Fibroblast of lung (primary cell): ENCODE measurements around the gene ZSCAN25.

ENCODE experiments used
- EZH2 ChIP-seq: IDR thresholded peaks from 2 replicates; pipeline ENCODE4 v1.5.1; 2012; ENCODE audit warnings: low read length, control low read depth, mild to moderate bottlenecking; ENCODE audit errors: missing control alignments
- TF ChIP-seq, protein P1 (sequence below), 2 donors: IDR thresholded peaks in 1 of 2; conservative IDR thresholded peaks in 1 of 2; 1 replicate in 1 of 2; 2 replicates in 1 of 2; pipeline ENCODE4 v1.5.1; 2011 to 2012; ENCODE audit warnings: low read length in 2 of 2, control low read depth in 1 of 2, inconsistent platforms in 1 of 2, low read depth in 1 of 2, mild to moderate bottlenecking in 1 of 2

- TF ChIP-seq, protein P1, sequence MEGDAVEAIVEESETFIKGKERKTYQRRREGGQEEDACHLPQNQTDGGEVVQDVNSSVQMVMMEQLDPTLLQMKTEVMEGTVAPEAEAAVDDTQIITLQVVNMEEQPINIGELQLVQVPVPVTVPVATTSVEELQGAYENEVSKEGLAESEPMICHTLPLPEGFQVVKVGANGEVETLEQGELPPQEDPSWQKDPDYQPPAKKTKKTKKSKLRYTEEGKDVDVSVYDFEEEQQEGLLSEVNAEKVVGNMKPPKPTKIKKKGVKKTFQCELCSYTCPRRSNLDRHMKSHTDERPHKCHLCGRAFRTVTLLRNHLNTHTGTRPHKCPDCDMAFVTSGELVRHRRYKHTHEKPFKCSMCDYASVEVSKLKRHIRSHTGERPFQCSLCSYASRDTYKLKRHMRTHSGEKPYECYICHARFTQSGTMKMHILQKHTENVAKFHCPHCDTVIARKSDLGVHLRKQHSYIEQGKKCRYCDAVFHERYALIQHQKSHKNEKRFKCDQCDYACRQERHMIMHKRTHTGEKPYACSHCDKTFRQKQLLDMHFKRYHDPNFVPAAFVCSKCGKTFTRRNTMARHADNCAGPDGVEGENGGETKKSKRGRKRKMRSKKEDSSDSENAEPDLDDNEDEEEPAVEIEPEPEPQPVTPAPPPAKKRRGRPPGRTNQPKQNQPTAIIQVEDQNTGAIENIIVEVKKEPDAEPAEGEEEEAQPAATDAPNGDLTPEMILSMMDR (conservative IDR thresholded peaks at IDR 0.05 in 1 of 2, IDR thresholded peaks at IDR 0.05 in 1 of 2; ENCODE audit: low read depth in 1 of 2, low read length in 2 of 2), result no peak
- no peak for TF ChIP-seq EZH2
Measured at GRCh38 chr7:99588868-99589267, 27.9 kb upstream of the ZSCAN25 start.
